OCI-LY7 (cell line): ENCODE data around the gene FANCG. TPM values are rescaled to one million over a fixed set of nuclear protein-coding genes. Genes with fewer than 3 reads are reported as not detected.

ENCODE experiments used
- BruUV-seq: library from RNA; stranded (reverse); fragments of 400-500 nt; replicated peaks from 2 replicates; lab custom pipeline; 2021; lab: Mats Ljungman, UMichigan
- CTCF ChIA-PET: fragments of 300-600 bp; sonication (Branson Sonifier 250); formaldehyde crosslinking; loops from one replicate; lab custom pipeline; 2022; ENCODE audit warnings: antibody characterized with exemption; ENCODE audit not compliant: unreplicated experiment; lab: Charles Lee
- POLR2A ChIA-PET: fragments of 300-600 bp; sonication (Branson Sonifier 250); formaldehyde crosslinking; loops from one replicate; lab custom pipeline; 2022; ENCODE audit warnings: antibody characterized with exemption; lab: Charles Lee
- DNase-seq: peaks from one replicate; pipeline ENCODE4 v3.0.0-alpha.2; 2015; ENCODE audit warnings: low spot score
- H2AFZ ChIP-seq: fragments of 200-600 bp; sonication (generic), shearing (Covaris generic); 2 replicates; pipeline ENCODE4 v1.6.1; 2014; ENCODE audit warnings: mild to moderate bottlenecking, antibody characterized with exemption, low read length, moderate library complexity
- H3K27ac ChIP-seq: fragments of 200-600 bp; sonication (generic); 2 replicates; pipeline ENCODE4 v1.5.1; 2014; ENCODE audit warnings: mixed run types, low read depth, mild to moderate bottlenecking, moderate library complexity, low read length, inconsistent platforms; ENCODE audit not compliant: poor library complexity, severe bottlenecking
- H3K36me3 ChIP-seq: fragments of 200-600 bp; sonication (generic); 2 replicates; pipeline ENCODE4 v1.6.1; 2014; ENCODE audit warnings: mild to moderate bottlenecking, antibody characterized with exemption, low read length, moderate library complexity, mixed read lengths; ENCODE audit not compliant: insufficient read depth
- H3K4me1 ChIP-seq: fragments of 200-600 bp; sonication (generic); 2 replicates; pipeline ENCODE4 v1.5.1; 2014; ENCODE audit warnings: mild to moderate bottlenecking, low read length; ENCODE audit not compliant: insufficient read depth, poor library complexity, severe bottlenecking
- H3K4me2 ChIP-seq: fragments of 200-600 bp; sonication (generic); 2 replicates; pipeline ENCODE4 v1.6.1; 2014; ENCODE audit warnings: mild to moderate bottlenecking, low read length
- H3K4me3 ChIP-seq: fragments of 200-600 bp; sonication (generic); 2 replicates; pipeline ENCODE4 v1.5.1; 2014; ENCODE audit warnings: mild to moderate bottlenecking, low read depth, low read length; ENCODE audit not compliant: poor library complexity, severe bottlenecking
- H3K79me2 ChIP-seq: fragments of 200-600 bp; sonication (generic); 2 replicates; pipeline ENCODE4 v1.6.1; 2016; ENCODE audit warnings: low read depth, mild to moderate bottlenecking, low read length, moderate library complexity, mixed read lengths; ENCODE audit not compliant: insufficient read depth
- H3K9me2 ChIP-seq: fragments of 200-600 bp; sonication (generic); 2 replicates; pipeline ENCODE4 v1.6.1; 2016; ENCODE audit warnings: mild to moderate bottlenecking, low read length, mixed read lengths; ENCODE audit not compliant: insufficient read depth
- H3K9me3 ChIP-seq: fragments of 200-600 bp; sonication (generic); 2 replicates; pipeline ENCODE4 v1.6.1; 2014; ENCODE audit warnings: mild to moderate bottlenecking, mixed run types, low read length, mixed read lengths
- H4K20me1 ChIP-seq: fragments of 200-600 bp; sonication (generic); 2 replicates; pipeline ENCODE4 v1.6.1; 2014; ENCODE audit warnings: mild to moderate bottlenecking, antibody characterized with exemption, low read length, moderate library complexity, mixed read lengths; ENCODE audit not compliant: insufficient read depth
- EZH2phosphoT487 ChIP-seq: fragments of 200-600 bp; sonication (generic); IDR thresholded peaks from 2 replicates; pipeline ENCODE4 v1.6.1; 2018; ENCODE audit warnings: low read depth, borderline replicate concordance, mild to moderate bottlenecking, mixed run types, antibody characterized with exemption, low read length, moderate library complexity, mixed read lengths
- intact Hi-C: fragments of 100-400 bp; cut with micrococcal nuclease; formaldehyde crosslinking; loops from one replicate; pipeline ENCODE4 v1.10.0; 2022; ENCODE audit not compliant: unreplicated experiment
- total RNA-seq, 2 experiments: library from RNA; depleted of rRNA in 1 of 2; stranded (reverse); fragments of >200 nt in 1 of 2; shearing (Covaris generic) in 1 of 2; gene quantifications; 2 replicates each; pipeline ENCODE4 v1.2.3, GENCODE V29; 2014 to 2022
- TF ChIP-seq, protein P1 (sequence below): fragments of 200-600 bp; sonication (generic); conservative IDR thresholded peaks from 2 replicates; pipeline ENCODE4 v1.5.1; 2014; ENCODE audit warnings: mild to moderate bottlenecking, antibody characterized with exemption, low read length, moderate library complexity, mixed read lengths

FANCG gene
- total RNA-seq, 2 experiments from 2014 or later: 85.1 to 121 TPM

DNA sequence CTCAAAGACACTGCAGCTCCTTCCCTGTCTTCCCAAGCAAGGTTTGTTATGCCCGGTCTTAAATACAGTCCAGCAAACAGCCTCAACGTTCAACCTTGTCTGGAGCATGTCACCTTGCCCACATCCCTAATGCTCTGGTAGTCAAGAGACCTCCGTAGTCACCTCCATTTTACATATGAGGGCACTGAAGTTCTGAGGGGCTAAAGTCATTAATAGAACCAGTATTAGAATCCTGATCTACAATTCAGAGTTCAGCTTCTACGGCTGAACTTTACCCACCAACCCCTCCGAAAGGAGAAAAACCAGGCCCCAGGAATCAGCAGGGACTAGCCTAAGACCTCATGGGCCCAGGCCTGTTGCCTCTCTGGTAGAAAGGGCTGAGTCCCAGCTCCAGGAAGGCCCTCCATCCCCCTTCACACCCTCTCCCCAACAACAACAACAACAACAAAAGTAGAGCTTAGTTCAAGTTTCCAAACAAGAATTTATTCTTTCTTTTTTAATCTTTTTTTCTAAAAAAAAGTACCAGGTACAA lies 24.0 kb upstream of the FANCG start:
- H3K4me1 ChIP-seq: peaks cover 18% of the 10 kb centered on the region
- BruUV-seq: no TSS peak
- DNase-seq: no peak
- no peaks in the 10 kb centered on the region for H3K9me2 ChIP-seq
- peak overlapping the region; percentile 43 for H3K27ac ChIP-seq
- POLR2A ChIA-PET: interaction anchor here (0.7 to 3.1 kb wide), 5 partner anchors 9 to 27 kb away, joined by 3 to 24 read pairs (median 4); partner anchors contain the start of genes ATOSB and FANCG
- peaks cover 13% of the 10 kb centered on the region; the same call in 1 of the 2 replicates for H3K79me2 ChIP-seq
- H3K4me2 ChIP-seq: peak overlapping the region; percentile 98
- H4K20me1 ChIP-seq: no peaks in the 10 kb centered on the region
- no peaks in the 10 kb centered on the region for H3K9me3 ChIP-seq
- intact Hi-C loops: loop anchor here (1.0 to 2.0 kb wide), 2 partner anchors 23 to 115 kb away; partner anchors contain the start of gene DNAJB5
- TF ChIP-seq, protein P1, sequence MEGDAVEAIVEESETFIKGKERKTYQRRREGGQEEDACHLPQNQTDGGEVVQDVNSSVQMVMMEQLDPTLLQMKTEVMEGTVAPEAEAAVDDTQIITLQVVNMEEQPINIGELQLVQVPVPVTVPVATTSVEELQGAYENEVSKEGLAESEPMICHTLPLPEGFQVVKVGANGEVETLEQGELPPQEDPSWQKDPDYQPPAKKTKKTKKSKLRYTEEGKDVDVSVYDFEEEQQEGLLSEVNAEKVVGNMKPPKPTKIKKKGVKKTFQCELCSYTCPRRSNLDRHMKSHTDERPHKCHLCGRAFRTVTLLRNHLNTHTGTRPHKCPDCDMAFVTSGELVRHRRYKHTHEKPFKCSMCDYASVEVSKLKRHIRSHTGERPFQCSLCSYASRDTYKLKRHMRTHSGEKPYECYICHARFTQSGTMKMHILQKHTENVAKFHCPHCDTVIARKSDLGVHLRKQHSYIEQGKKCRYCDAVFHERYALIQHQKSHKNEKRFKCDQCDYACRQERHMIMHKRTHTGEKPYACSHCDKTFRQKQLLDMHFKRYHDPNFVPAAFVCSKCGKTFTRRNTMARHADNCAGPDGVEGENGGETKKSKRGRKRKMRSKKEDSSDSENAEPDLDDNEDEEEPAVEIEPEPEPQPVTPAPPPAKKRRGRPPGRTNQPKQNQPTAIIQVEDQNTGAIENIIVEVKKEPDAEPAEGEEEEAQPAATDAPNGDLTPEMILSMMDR: no peak
- no peak for TF ChIP-seq EZH2phosphoT487
- peak overlapping the region; percentile 95 for H3K4me3 ChIP-seq
- CTCF ChIA-PET: interaction anchor here (0.5 to 1.0 kb wide), 2 partner anchors 10 to 544 kb away, joined by 3 to 4 read pairs; no protein-coding TSS in a partner anchor
- peaks cover 26% of the 10 kb centered on the region for H3K36me3 ChIP-seq
- H2AFZ ChIP-seq: peak overlapping the region; percentile 83; the same call in 1 of the 2 replicates

DNA sequence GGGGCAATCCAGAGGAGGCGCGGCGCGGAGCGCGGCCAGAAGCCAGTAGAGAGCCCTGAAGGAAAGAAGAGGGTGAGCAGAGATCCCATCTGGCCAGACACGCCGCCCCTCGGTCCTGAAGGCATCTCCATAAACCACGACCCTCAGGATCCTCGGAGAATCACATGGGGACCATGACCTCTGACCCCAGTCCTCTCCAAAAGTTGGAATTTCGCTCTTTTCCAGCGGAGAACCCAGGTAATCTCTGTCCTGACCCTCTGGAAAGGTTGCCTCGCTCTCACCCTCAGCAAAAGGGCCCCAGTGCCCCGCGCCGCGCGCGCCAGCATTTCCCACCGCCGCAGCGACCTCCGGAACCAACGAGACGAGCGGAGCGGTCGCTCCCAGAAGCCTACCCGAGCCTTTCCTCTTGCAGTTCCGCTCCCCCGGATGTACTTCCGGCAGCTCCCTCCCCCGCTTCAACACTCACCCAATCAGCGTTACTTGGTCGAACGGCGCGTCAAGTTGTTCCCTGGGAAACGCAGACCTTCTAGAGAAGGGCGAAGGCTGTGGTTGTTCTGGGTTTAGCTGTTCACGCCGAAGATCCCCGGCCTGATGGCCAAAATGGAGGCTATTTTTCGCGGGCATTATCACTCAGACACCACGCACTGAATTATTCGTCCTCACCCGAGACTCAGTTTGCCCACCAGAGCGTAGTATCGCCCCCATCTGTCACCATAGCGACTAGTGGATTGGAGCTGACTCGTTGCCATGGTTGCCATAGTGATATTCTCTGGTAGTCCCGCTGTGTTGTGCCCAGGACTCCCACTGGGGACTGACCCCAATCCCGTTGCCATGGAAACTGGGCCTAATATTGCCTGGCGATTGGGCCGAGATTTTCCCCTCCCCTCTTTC lies 23.3 kb upstream of the FANCG start, which contains the start of gene STOML2:
STOML2 (minus strand) TSS at position 363 of the 891 bp plus-strand sequence; CDS start at position 326, 37 bp downstream.
- peaks cover 18% of the 10 kb centered on the region for H3K4me1 ChIP-seq
- no peaks in the 10 kb centered on the region for H4K20me1 ChIP-seq
- H3K4me2 ChIP-seq: peak within 1 kb of the TSS; percentile 98
- peak within 1 kb of the TSS; percentile 95 for H3K4me3 ChIP-seq
- POLR2A ChIA-PET: interaction anchor here (0.7 to 3.1 kb wide), 5 partner anchors 10 to 26 kb away, joined by 3 to 24 read pairs (median 4); partner anchors contain the start of genes ATOSB and FANCG
- TF ChIP-seq EZH2phosphoT487: no peak
- TF ChIP-seq, protein P1: peak; percentile 31; the same call in 1 of the 2 replicates
- peak within 1 kb of the TSS; percentile 83 for H2AFZ ChIP-seq
- H3K9me3 ChIP-seq: no peaks in the 10 kb centered on the region
- DNase-seq: peak; percentile 95
- intact Hi-C loops: loop anchor here (1.0 to 2.0 kb wide), 2 partner anchors 23 to 114 kb away; partner anchors contain the start of gene DNAJB5
- CTCF ChIA-PET: interaction anchor here (0.5 to 1.0 kb wide), 2 partner anchors 11 to 545 kb away, joined by 3 to 4 read pairs; no protein-coding TSS in a partner anchor
- TSS peak; percentile 88 for BruUV-seq
- peaks cover 26% of the 10 kb centered on the region for H3K36me3 ChIP-seq
- peaks cover 13% of the 10 kb centered on the region; the same call in 1 of the 2 replicates for H3K79me2 ChIP-seq
- peak within 1 kb of the TSS; percentile 55 for H3K27ac ChIP-seq
- no peaks in the 10 kb centered on the region for H3K9me2 ChIP-seq
